ENCODE results near the gene ZNF816.

DNA sequence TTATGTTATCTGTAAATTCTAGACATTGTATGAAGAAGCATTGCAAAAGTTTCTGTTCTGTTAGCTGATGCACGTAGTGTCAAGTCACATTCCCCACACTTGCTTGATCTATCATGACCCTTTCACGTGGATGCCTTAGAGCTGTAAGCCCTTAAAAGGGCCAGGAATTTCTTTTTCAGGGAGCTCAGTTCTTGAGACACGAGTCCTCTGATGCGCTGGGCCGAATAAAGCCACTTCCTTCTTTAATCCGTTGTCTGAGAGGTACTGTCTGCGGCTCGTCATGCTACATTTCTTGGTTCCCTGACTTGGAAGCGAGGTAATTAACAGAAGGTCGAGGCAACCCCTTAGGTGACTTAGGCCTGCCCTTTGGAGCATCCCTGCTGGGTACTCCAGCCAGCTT, 5.8 kb downstream of the ZNF816 start:
- TF ChIP-seq SPI1 (IDR thresholded peaks at IDR 0.05; ENCODE audit: borderline replicate concordance, low read depth): no peak
- TF ChIP-seq, protein P1, sequence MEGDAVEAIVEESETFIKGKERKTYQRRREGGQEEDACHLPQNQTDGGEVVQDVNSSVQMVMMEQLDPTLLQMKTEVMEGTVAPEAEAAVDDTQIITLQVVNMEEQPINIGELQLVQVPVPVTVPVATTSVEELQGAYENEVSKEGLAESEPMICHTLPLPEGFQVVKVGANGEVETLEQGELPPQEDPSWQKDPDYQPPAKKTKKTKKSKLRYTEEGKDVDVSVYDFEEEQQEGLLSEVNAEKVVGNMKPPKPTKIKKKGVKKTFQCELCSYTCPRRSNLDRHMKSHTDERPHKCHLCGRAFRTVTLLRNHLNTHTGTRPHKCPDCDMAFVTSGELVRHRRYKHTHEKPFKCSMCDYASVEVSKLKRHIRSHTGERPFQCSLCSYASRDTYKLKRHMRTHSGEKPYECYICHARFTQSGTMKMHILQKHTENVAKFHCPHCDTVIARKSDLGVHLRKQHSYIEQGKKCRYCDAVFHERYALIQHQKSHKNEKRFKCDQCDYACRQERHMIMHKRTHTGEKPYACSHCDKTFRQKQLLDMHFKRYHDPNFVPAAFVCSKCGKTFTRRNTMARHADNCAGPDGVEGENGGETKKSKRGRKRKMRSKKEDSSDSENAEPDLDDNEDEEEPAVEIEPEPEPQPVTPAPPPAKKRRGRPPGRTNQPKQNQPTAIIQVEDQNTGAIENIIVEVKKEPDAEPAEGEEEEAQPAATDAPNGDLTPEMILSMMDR (IDR thresholded peaks at IDR 0.05; ENCODE audit: insufficient read depth, low read length): no peak
- no peak for TF ChIP-seq GABPA (IDR thresholded peaks at IDR 0.05; ENCODE audit: low read depth)
